ENCODE results near the gene EVA1A.

Gene EVA1A

DNA sequence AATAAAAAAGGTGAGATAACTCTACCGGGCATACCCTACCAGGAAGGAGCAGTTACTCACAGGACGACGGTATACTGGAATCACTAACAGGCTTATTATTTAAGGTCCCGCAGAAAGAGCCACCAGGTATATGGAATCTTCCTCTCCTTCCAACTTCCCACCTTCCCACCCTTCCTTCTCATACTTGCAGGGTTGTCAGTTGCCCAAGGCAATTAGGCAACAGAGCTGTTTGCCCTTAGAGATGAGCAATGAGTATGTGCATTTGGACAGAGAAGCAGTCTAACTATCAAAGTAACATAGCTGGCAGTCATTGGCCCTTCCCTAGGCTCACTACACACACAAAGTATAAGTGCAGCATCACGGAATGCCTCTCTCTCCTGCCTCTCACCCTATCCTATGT is 32.1 kb upstream of the EVA1A start:
- CTCF ChIA-PET, result interaction anchor here (1.1 to 1.2 kb wide), 2 partner anchors 14 to 16 kb away, joined by 3 to 4 read pairs; no protein-coding TSS in a partner anchor
- no peak overlapping the region for H3K27ac ChIP-seq (ENCODE audit: extremely low read depth, low read depth, low read length)

GRCh38 chr2:75592030-75592429 is 31.3 kb upstream of the EVA1A start:
- no peak overlapping the region for H3K4me3 ChIP-seq (ENCODE audit: low read depth, low read length)
- ChIA-PET CTCF (interaction anchor here (0.6 kb wide), 1 partner anchor 353 kb away, joined by 4 read pairs; no protein-coding TSS in a partner anchor), POLR2A (no interaction called here)
- H3K27ac ChIP-seq (ENCODE audit: extremely low read depth, low read depth, low read length), result no peak overlapping the region
- no peaks in the 10 kb centered on the region for H3K36me3 ChIP-seq (ENCODE audit: control insufficient read depth in 2 of 2, insufficient read depth in 1 of 2, low read length in 2 of 2)
- H3K9me3 ChIP-seq (ENCODE audit: control insufficient read depth, insufficient read depth, low read depth, low read length), result no peaks in the 10 kb centered on the region
- 0 out of 2 replicates have a peak, but pooled peaks cover 3% of the 10 kb centered on the region for H3K4me1 ChIP-seq (ENCODE audit: control insufficient read depth, insufficient read depth, low read length)
- no peak for TF ChIP-seq GLI2 (tag by site-specific recombination; IDR thresholded peaks at IDR 0.05; ENCODE audit: borderline replicate concordance, low read depth)
- no peak for TF ChIP-seq ZNF544 (tag by site-specific recombination; IDR thresholded peaks at IDR 0.05)
- TF ChIP-seq ZNF624 (tag by site-specific recombination; IDR thresholded peaks at IDR 0.05), result no peak
- no peak for TF ChIP-seq ZEB2 (tag by site-specific recombination; IDR thresholded peaks at IDR 0.05)
- no peak for TF ChIP-seq ZNF202 (tag by site-specific recombination; IDR thresholded peaks at IDR 0.05; ENCODE audit: borderline replicate concordance)
- TF ChIP-seq, protein P1, sequence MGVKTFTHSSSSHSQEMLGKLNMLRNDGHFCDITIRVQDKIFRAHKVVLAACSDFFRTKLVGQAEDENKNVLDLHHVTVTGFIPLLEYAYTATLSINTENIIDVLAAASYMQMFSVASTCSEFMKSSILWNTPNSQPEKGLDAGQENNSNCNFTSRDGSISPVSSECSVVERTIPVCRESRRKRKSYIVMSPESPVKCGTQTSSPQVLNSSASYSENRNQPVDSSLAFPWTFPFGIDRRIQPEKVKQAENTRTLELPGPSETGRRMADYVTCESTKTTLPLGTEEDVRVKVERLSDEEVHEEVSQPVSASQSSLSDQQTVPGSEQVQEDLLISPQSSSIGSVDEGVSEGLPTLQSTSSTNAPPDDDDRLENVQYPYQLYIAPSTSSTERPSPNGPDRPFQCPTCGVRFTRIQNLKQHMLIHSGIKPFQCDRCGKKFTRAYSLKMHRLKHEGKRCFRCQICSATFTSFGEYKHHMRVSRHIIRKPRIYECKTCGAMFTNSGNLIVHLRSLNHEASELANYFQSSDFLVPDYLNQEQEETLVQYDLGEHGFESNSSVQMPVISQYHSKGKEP (tag by site-specific recombination; IDR thresholded peaks at IDR 0.05), result no peak
- TF ChIP-seq, protein P2, sequence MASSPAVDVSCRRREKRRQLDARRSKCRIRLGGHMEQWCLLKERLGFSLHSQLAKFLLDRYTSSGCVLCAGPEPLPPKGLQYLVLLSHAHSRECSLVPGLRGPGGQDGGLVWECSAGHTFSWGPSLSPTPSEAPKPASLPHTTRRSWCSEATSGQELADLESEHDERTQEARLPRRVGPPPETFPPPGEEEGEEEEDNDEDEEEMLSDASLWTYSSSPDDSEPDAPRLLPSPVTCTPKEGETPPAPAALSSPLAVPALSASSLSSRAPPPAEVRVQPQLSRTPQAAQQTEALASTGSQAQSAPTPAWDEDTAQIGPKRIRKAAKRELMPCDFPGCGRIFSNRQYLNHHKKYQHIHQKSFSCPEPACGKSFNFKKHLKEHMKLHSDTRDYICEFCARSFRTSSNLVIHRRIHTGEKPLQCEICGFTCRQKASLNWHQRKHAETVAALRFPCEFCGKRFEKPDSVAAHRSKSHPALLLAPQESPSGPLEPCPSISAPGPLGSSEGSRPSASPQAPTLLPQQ (tag by site-specific recombination; IDR thresholded peaks at IDR 0.05), result no peak
- no peak for TF ChIP-seq ZFP3 (tag by site-specific recombination; IDR thresholded peaks at IDR 0.05; ENCODE audit: low read depth)
- TF ChIP-seq ZBTB8A (tag by site-specific recombination; IDR thresholded peaks at IDR 0.05), result no peak
- TF ChIP-seq ZNF140 (tag by site-specific recombination; IDR thresholded peaks at IDR 0.05), result no peak
- no peak for TF ChIP-seq ZNF324 (tag by site-specific recombination; IDR thresholded peaks at IDR 0.05)
- no peak for TF ChIP-seq ZNF704 (tag by site-specific recombination; IDR thresholded peaks at IDR 0.05)
- no peak for TF ChIP-seq ZNF514 (tag by site-specific recombination; IDR thresholded peaks at IDR 0.05)
- TF ChIP-seq ZNF629 (tag by site-specific recombination; IDR thresholded peaks at IDR 0.05), result no peak
- no peak for TF ChIP-seq ZNF623 (tag by site-specific recombination; IDR thresholded peaks at IDR 0.05)
- TF ChIP-seq ZNF354C (tag by site-specific recombination; IDR thresholded peaks at IDR 0.05; ENCODE audit: borderline replicate concordance, low read depth), result no peak
- no peak for TF ChIP-seq ZNF23 (tag by site-specific recombination; IDR thresholded peaks at IDR 0.05; ENCODE audit: borderline replicate concordance)

More for the DNA sequence above, 32.1 kb upstream of the EVA1A start:
- TF ChIP-seq ZEB2 (tag by site-specific recombination; IDR thresholded peaks at IDR 0.05) (no peak), ZNF140 (tag by site-specific recombination; IDR thresholded peaks at IDR 0.05) (no peak), ZNF658 (tag by site-specific recombination; IDR thresholded peaks at IDR 0.05) (no peak), ZNF146 (tag by site-specific recombination; IDR thresholded peaks at IDR 0.05) (no peak), ZBTB7A (tag by site-specific recombination; IDR thresholded peaks at IDR 0.05; ENCODE audit: low read depth) (no peak), KLF9 (tag by site-specific recombination; IDR thresholded peaks at IDR 0.05; ENCODE audit: low read depth) (no peak), CTCF (tag by site-specific recombination; IDR thresholded peaks at IDR 0.05) (no peak)
- TF ChIP-seq, protein P3, sequence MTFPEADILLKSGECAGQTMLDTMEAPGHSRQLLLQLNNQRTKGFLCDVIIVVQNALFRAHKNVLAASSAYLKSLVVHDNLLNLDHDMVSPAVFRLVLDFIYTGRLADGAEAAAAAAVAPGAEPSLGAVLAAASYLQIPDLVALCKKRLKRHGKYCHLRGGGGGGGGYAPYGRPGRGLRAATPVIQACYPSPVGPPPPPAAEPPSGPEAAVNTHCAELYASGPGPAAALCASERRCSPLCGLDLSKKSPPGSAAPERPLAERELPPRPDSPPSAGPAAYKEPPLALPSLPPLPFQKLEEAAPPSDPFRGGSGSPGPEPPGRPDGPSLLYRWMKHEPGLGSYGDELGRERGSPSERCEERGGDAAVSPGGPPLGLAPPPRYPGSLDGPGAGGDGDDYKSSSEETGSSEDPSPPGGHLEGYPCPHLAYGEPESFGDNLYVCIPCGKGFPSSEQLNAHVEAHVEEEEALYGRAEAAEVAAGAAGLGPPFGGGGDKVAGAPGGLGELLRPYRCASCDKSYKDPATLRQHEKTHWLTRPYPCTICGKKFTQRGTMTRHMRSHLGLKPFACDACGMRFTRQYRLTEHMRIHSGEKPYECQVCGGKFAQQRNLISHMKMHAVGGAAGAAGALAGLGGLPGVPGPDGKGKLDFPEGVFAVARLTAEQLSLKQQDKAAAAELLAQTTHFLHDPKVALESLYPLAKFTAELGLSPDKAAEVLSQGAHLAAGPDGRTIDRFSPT (tag by site-specific recombination; IDR thresholded peaks at IDR 0.05), result no peak
- TF ChIP-seq, protein P2 (tag by site-specific recombination; IDR thresholded peaks at IDR 0.05), result no peak
- no peaks in the 10 kb centered on the region for H3K4me1 ChIP-seq (ENCODE audit: control insufficient read depth, insufficient read depth, low read length)
- H3K36me3 ChIP-seq (ENCODE audit: control insufficient read depth in 2 of 2, insufficient read depth in 1 of 2, low read length in 2 of 2), result no peaks in the 10 kb centered on the region
- no peaks in the 10 kb centered on the region for H3K9me3 ChIP-seq (ENCODE audit: control insufficient read depth, insufficient read depth, low read depth, low read length)
- POLR2A ChIA-PET, result no interaction called here
- H3K4me3 ChIP-seq (ENCODE audit: low read depth, low read length), result no peak overlapping the region
